ENCODE measurements around the gene MN1. TPM values are rescaled to one million over a fixed set of nuclear protein-coding genes. Genes with fewer than 3 reads are reported as not detected.

Gene MN1
- total and polyA plus RNA-seq, 2 of the 4 experiments (the other 2 are of a cell fraction), result 0.36 to 1.3 TPM

GRCh38 chr22:27740202-27740748 lies 61.3 kb downstream of the MN1 start:
- H3K4ac ChIP-seq (ENCODE audit: low read depth, low read length), result no peak overlapping the region
- no peaks in the 10 kb centered on the region for H3K4me1 ChIP-seq (ENCODE audit: control insufficient read depth, insufficient read depth, low read length)
- ATAC-seq (ENCODE audit: low read depth), result no peak
- dilution Hi-C loops (cut with HindIII; ENCODE audit: low sequenced_read_pairs, unreplicated experiment), result no loop called here
- H3K14ac ChIP-seq (replicated peaks; ENCODE audit: low read depth, low read length), result no peak overlapping the region
- H2AFZ ChIP-seq (replicated peaks; ENCODE audit: low read length, poor library complexity), result no peak overlapping the region
- H3K23ac ChIP-seq (ENCODE audit: low read depth, low read length), result no peak overlapping the region
- no peak overlapping the region for H2BK20ac ChIP-seq (ENCODE audit: low read depth, low read length)
- intact Hi-C loops (cut with micrococcal nuclease), result no loop called here
- H3K36me3 ChIP-seq (ENCODE audit: control insufficient read depth, insufficient read depth, low read length), result no peaks in the 10 kb centered on the region
- no peak overlapping the region for H3K4me2 ChIP-seq (ENCODE audit: low read depth, low read length)
- no peak overlapping the region for H3K18ac ChIP-seq (ENCODE audit: low read depth, low read length)
- BruUV-seq (replicated peaks), result no TSS peak
- no peaks in the 10 kb centered on the region for H3K9me1 ChIP-seq (ENCODE audit: insufficient read depth, low read length)
- no peak overlapping the region for H4K91ac ChIP-seq (ENCODE audit: insufficient read depth, low read depth, low read length)
- no peak overlapping the region for H3K27ac ChIP-seq (ENCODE audit: insufficient read depth, low read length)
- no peak for TF ChIP-seq RFX5 (IDR thresholded peaks at IDR 0.05; ENCODE audit: low read depth, low read length)
- no peak for TF ChIP-seq RAD21 (IDR thresholded peaks at IDR 0.05; ENCODE audit: low read length)
- TF ChIP-seq USF2 (IDR thresholded peaks at IDR 0.05; ENCODE audit: low read depth, low read length), result no peak
- TF ChIP-seq NFE2L2 (IDR thresholded peaks at IDR 0.05; ENCODE audit: low read depth, low read length), result no peak
- no peak for TF ChIP-seq CTCF (conservative IDR thresholded peaks at IDR 0.05; ENCODE audit: low read depth, low read length)
- no peak for TF ChIP-seq BHLHE40 (IDR thresholded peaks at IDR 0.05; ENCODE audit: low read depth, low read length)
- TF ChIP-seq POLR2A (IDR thresholded peaks at IDR 0.05; ENCODE audit: low read depth, low read length), result no peak
- TF ChIP-seq SMC3 (IDR thresholded peaks at IDR 0.05; ENCODE audit: low read depth, low read length), result no peak
- no peak for TF ChIP-seq ELK1 (IDR thresholded peaks at IDR 0.05; ENCODE audit: borderline replicate concordance, low read depth, low read length)
- no peak for TF ChIP-seq RCOR1 (IDR thresholded peaks at IDR 0.05; ENCODE audit: insufficient replicate concordance, low read length)
- TF ChIP-seq FOS (IDR thresholded peaks at IDR 0.05; ENCODE audit: low read depth, low read length), result no peak
- TF ChIP-seq CHD1 (IDR thresholded peaks at IDR 0.05; ENCODE audit: low read depth, low read length), result no peak
- TF ChIP-seq MAFK (IDR thresholded peaks at IDR 0.05; ENCODE audit: low read depth, low read length), result no peak
- no peak for TF ChIP-seq MXI1 (IDR thresholded peaks at IDR 0.05; ENCODE audit: borderline replicate concordance, low read depth, low read length)
- TF ChIP-seq MAZ (IDR thresholded peaks at IDR 0.05; ENCODE audit: borderline replicate concordance, low read depth, low read length), result no peak
- TF ChIP-seq CEBPB (IDR thresholded peaks at IDR 0.05; ENCODE audit: low read depth, low read length), result no peak
- no CpG with 5 or more reads among the region's 3 CpGs for WGBS, 2 experiments (ENCODE audit: extremely low coverage in 2 of 2, insufficient read length in 1 of 2)
- in situ Hi-C loops (cut with MboI; ENCODE audit: low sequenced_read_pairs), result no loop called here
- H2BK120ac ChIP-seq (ENCODE audit: low read depth, low read length), result no peak overlapping the region
- no peak overlapping the region for H4K8ac ChIP-seq (ENCODE audit: low read depth in 2 of 2, low read length in 2 of 2)
- H2AK5ac ChIP-seq (ENCODE audit: low read depth, low read length), result no peak overlapping the region
- no peak overlapping the region for H3K56ac ChIP-seq (ENCODE audit: extremely low read depth, insufficient read depth, low read length)
- no peak overlapping the region for H2BK5ac ChIP-seq (ENCODE audit: low read depth, low read length, poor library complexity, severe bottlenecking)
- no peak overlapping the region for H2BK15ac ChIP-seq (ENCODE audit: low read depth, low read length)
- H3K27me3 ChIP-seq (ENCODE audit: control insufficient read depth, insufficient read depth, low read length), result peaks cover 11% of the 10 kb centered on the region
- H4K5ac ChIP-seq (ENCODE audit: low read depth, low read length), result no peak overlapping the region
- H3K79me1 ChIP-seq (ENCODE audit: low read depth in 1 of 2, low read length in 2 of 2), result no peaks in the 10 kb centered on the region
- no peak for DNase-seq
- H4K20me1 ChIP-seq (ENCODE audit: insufficient read depth, low read length), result no peaks in the 10 kb centered on the region
- no peak overlapping the region for H3K4me3 ChIP-seq (ENCODE audit: insufficient read depth, low read depth, low read length)
- H3K9me3 ChIP-seq (ENCODE audit: control insufficient read depth, insufficient read depth, low read length), result peaks cover 10% of the 10 kb centered on the region
- POLR2A ChIA-PET (ENCODE audit: unreplicated experiment), result no interaction called here
- H2AK9ac ChIP-seq (replicated peaks; ENCODE audit: low read depth, low read length, poor library complexity), result no peak overlapping the region
- no peak overlapping the region for H3K9ac ChIP-seq (ENCODE audit: low read depth, low read length)
- CTCF ChIA-PET, result no interaction called here
